Activated CD4-positive, alpha-beta T cell treated with anti-CD3 and anti-CD28 coated beads, Interleukin-10, Interleukin-2, amounts not matched to agents 100 ng/mL and 50 ng/mL, durations not matched to agents 16 hours and 8 hours (primary cell): ENCODE measurements around the gene BLTP2.
"Not testable (repeated sequence)": the region's sequence is repeated elsewhere in the genome, so short reads cannot be mapped to it uniquely, and the experiment has no call there.

Experiments used
- DNase-seq: peaks from one replicate; pipeline ENCODE4 v3.0.0-alpha.2; 2020

The BLTP2 gene

GRCh38 chr17:28646039-28646754 is 1.2 kb upstream of the BLTP2 start:
- DNase-seq: no peak

GRCh38 chr17:28645576-28645939 is 600 bp upstream of the BLTP2 start:
- DNase-seq: no peak

GRCh38 chr17:28643983-28644786 is 773 bp downstream of the BLTP2 start:
- peak; percentile 58 for DNase-seq

- DNase-seq: no peak
These were observed 3.4 kb downstream of the BLTP2 start for GRCh38 chr17:28641579-28641978.

GRCh38 chr17:28635506-28635905 is 9.5 kb downstream of the BLTP2 start:
- DNase-seq: no peak

- no peak for DNase-seq
These were observed 10.6 kb downstream of the BLTP2 start for GRCh38 chr17:28634206-28634865.

- DNase-seq: no peak
These were observed 18.1 kb downstream of the BLTP2 start for GRCh38 chr17:28626818-28627217.

GRCh38 chr17:28624148-28624547 is 20.8 kb downstream of the BLTP2 start:
- no peak for DNase-seq

- no peak for DNase-seq
These were observed 21.3 kb downstream of the BLTP2 start for GRCh38 chr17:28623696-28624095.

- DNase-seq: no peak
These were observed 22.8 kb downstream of the BLTP2 start for GRCh38 chr17:28622186-28622585.

GRCh38 chr17:28620010-28620409 is 24.9 kb downstream of the BLTP2 start:
- no peak for DNase-seq

- DNase-seq: no peak
These were observed 26.5 kb downstream of the BLTP2 start for GRCh38 chr17:28618464-28618863.

GRCh38 chr17:28616281-28616680 is 28.7 kb downstream of the BLTP2 start:
- DNase-seq: no peak

GRCh38 chr17:28615260-28615940 is 29.6 kb downstream of the BLTP2 start:
- DNase-seq: no peak

GRCh38 chr17:28613931-28614381 is 31.0 kb downstream of the BLTP2 start, which contains the start of gene RSKR:
TSS of gene RSKR (minus strand) at chr17:28614185. CDS start at chr17:28614161, 24 bp downstream.
- DNase-seq: no peak

GRCh38 chr17:28612936-28613872 is 31.8 kb downstream of the BLTP2 start:
- DNase-seq: peak; percentile 45

GRCh38 chr17:28612531-28612930 is 32.4 kb downstream of the BLTP2 start:
- DNase-seq: no peak

GRCh38 chr17:28610376-28610775 is 34.6 kb downstream of the BLTP2 start:
- DNase-seq: no peak

- not testable (repeated sequence) for DNase-seq
These were observed 40.9 kb downstream of the BLTP2 start for GRCh38 chr17:28604031-28604430.

GRCh38 chr17:28599311-28600184 is 45.4 kb downstream of the BLTP2 start:
- DNase-seq: peak; percentile 79

GRCh38 chr17:28598799-28599310 is 46.1 kb downstream of the BLTP2 start, which contains the start of gene SPAG5:
TSS of gene SPAG5 (minus strand) at chr17:28599025. CDS start at chr17:28598946, 79 bp downstream.
- peak; percentile 97 for DNase-seq
